KOPT-K1 (cell line): ENCODE data around the gene CABP4.

Experiments
- H3K27ac ChIP-seq: fragments of 200-600 bp; sonication (generic); 2 replicates; pipeline ENCODE4 v1.5.1; 2016; ENCODE audit warnings: antibody characterized with exemption, mild to moderate bottlenecking, low read depth, low read length; ENCODE audit not compliant: poor library complexity, severe bottlenecking
- H3K36me3 ChIP-seq: fragments of 200-600 bp; sonication (generic); 2 replicates; pipeline ENCODE4 v1.5.1; 2017; ENCODE audit warnings: antibody characterized with exemption, mild to moderate bottlenecking, low read length, moderate library complexity; ENCODE audit not compliant: insufficient read depth
- H3K9me3 ChIP-seq: fragments of 200-600 bp; sonication (generic); 2 replicates; pipeline ENCODE4 v1.5.1; 2017; ENCODE audit warnings: antibody characterized with exemption, low read length, mild to moderate bottlenecking; ENCODE audit not compliant: insufficient read depth, poor library complexity, severe bottlenecking

Gene CABP4

DNA sequence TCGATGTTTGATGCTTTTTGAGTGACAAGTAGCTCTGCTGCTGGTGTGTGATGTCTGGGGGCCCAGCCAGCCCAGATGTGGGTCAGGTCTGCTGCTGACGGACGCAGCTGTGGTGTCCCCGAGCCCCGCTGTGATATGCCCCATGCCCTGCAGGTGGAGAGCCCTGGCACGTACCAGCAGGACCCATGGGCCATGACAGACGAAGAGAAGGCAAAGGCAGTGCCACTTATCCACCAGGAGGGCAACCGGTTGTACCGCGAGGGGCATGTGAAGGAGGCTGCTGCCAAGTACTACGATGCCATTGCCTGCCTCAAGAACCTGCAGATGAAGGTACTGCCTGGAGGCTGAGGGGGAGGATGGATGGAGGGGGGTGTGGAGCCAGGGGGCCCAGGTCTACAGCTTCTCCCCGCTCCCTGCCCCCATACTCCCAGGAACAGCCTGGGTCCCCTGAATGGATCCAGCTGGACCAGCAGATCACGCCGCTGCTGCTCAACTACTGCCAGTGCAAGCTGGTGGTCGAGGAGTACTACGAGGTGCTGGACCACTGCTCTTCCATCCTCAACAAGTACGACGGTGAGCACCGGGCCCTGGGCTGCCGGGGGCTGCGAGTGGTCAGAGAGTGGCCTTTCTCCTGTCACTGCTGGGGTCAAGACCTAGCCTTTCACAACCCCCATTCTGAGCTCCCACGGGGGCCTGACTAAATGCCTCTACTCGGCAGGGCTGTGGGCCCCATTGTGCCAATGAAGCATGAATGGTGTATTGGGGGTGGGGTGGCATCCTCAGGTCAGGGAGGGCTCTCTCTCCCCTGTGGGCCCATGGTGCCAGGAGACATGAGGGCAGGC is 35.0 kb downstream of the CABP4 start:
- H3K36me3 ChIP-seq: peaks cover 86% of the 10 kb centered on the region
- no peak overlapping the region for H3K27ac ChIP-seq
- no peaks in the 10 kb centered on the region for H3K9me3 ChIP-seq

GRCh38 chr11:67490727-67491065 is 35.5 kb downstream of the CABP4 start:
- no peaks in the 10 kb centered on the region for H3K9me3 ChIP-seq
- H3K27ac ChIP-seq: no peak overlapping the region
- H3K36me3 ChIP-seq: peaks cover 92% of the 10 kb centered on the region

DNA sequence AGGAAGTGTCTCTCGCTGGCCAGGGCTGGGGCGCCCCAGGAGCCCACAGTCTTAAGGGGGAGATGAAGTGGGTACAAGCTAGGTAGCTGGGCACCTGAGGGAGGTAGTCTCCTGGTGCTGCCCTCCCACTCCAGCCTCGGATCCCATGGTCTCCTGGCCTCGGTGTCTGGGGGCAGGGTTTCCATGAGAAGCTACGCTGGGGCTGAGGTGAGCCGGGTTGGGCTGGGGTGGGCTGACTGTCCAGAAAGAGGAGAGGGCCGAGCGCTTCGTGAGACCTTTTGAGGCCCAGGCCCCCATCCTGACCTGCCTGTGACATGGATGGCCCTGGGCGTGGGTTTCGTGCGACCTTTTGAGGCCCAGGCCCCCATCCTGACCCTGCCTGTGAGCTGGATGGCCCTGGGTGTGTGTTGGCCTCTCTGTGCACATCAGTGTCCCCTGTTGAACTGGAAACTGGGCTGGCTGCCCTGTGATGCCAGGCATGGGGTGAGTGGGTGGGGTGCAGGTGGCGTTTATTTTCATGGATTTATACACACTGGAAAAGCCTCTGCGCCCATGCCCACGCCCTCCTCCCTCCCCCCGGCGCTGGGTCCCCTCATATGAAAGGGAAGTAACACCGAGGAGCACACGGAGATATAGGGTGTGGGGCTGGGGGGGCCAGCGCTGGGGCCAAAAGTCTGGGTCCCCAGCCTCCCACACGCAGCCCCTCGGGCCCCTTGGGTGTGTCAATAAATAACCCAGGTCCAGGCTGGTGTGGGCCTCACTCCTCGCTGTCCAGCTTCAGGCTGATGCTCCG is 36.3 kb downstream of the CABP4 start:
- no peaks in the 10 kb centered on the region for H3K9me3 ChIP-seq
- peaks cover 98% of the 10 kb centered on the region for H3K36me3 ChIP-seq
- no peak overlapping the region for H3K27ac ChIP-seq

- Histone ChIP-seq H3K27ac (no peak overlapping the region), H3K36me3 (peaks cover 98% of the 10 kb centered on the region), H3K9me3 (no peaks in the 10 kb centered on the region)
These were observed 37.0 kb downstream of the CABP4 start for GRCh38 chr11:67492069-67492727.

DNA sequence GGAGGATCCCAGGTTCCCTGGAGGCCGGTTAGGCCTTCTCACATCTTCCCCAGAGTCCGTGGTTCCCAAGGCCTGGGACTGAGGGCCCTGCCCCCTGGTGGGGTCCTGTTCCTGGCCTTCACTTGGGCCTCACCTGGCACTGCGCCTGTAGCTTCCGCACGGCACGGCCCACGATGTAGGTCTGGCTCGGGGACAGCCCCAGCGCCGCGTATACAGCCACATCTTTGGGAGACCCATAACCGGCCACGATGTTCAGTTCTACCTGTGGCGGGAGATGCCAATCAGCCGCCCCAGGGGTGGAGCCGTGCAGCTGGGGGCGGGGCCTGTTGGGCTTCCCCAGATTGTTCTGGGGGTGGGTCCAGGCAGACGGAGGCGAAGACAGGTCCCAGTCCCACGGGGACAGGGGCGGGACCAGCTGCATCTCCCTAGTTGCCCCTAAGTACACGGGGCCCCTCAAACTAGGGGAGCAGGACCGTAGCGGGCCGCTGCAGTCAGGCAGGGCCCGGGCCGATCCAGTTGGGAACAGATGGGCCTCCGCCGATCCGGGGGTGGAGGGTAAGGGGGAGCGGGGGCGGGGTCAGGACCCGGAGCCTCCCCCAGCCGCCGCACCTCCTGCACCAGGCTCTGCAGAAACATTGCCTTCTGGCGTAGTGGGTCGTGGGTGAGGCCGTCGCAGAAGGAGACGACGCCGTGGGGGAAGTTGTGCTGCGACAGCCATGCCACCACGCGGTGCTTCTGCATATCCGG is 37.8 kb downstream of the CABP4 start:
- peaks cover 98% of the 10 kb centered on the region for H3K36me3 ChIP-seq
- no peak overlapping the region for H3K27ac ChIP-seq
- H3K9me3 ChIP-seq: no peaks in the 10 kb centered on the region

DNA sequence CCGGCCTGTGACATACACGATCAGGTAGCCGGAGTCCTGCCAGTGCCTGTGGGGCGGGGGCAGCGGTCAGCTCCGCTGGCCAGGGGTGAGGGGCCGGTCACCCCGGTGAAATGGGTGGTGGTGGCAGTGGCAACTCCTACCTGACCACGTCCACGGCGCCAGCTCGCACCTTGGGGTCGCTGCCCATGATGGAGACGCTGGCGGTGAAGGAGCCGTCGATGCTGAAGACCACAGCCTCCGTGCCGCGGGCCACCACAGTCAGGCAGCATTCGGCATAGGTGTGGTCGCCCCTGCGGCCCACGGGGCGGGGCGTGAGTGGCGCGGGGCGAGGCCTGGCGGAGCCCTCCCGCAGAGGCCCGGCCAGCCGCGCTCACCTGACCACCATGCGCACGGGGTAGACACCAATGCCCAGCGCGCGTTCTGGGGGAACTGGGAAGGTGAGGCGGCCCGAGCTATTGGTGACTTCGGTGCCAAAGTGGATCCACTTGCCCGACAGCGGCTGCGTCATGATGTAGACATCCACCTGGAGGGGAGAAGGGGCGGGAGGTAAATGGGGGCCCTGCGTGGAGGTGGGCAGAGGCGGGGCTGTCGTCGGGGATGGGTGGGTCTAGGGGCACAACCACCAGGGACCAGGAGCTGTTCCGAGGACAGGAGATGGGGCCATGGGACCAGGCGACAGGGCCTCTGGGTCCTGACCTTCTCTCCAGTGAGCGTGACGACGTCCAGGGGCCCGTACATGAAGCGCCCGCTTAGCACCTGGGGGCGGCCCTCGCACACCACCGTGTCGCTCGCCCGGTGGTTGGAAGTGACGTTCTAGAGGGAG is 38.6 kb downstream of the CABP4 start:
- Histone ChIP-seq H3K27ac (no peak overlapping the region), H3K9me3 (no peaks in the 10 kb centered on the region), H3K36me3 (peaks cover 98% of the 10 kb centered on the region)

DNA sequence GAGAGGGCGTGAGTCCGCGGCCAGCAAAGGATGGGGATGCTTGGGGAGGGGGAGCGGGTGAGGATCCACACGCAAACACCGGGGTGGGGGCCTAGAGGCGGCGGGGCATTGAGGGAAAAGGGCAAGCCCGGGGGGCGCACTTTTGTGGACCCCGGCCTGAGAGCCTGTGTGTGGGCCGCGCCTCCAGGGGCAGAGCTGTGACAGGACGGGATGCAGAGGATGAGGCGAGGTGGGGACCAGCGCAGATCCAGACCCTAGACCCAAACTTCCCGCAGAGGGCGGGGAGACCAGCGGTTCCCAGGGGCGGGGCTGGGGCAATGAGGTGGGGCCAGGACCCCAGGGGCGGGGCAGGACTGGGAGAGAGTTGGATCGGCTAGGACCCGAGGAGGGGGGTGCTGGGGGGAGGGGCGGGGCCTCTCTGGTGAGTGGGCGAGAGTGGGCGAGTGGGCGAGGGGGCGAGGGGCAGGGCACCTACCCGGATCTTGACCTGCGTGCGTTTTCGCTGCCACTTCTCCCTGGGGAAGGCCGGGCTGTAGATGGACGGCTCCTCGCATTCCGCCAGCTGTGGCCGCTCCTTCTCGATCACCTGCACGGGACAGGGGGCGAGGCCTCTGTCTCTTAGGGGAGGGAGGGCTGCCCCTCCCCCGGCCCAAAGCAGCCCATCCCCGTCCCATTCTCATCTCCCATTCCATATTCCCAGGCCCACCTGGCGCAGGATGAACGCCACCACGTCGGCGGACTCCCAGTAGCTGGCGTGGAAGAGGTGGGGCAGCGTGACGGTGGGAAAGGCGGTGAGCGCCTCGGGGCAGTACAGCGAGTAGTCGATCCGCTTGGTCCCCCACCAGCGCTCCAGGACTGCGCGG is 39.4 kb downstream of the CABP4 start:
- Histone ChIP-seq H3K9me3 (no peaks in the 10 kb centered on the region), H3K36me3 (peaks cover 96% of the 10 kb centered on the region), H3K27ac (no peak overlapping the region)

DNA sequence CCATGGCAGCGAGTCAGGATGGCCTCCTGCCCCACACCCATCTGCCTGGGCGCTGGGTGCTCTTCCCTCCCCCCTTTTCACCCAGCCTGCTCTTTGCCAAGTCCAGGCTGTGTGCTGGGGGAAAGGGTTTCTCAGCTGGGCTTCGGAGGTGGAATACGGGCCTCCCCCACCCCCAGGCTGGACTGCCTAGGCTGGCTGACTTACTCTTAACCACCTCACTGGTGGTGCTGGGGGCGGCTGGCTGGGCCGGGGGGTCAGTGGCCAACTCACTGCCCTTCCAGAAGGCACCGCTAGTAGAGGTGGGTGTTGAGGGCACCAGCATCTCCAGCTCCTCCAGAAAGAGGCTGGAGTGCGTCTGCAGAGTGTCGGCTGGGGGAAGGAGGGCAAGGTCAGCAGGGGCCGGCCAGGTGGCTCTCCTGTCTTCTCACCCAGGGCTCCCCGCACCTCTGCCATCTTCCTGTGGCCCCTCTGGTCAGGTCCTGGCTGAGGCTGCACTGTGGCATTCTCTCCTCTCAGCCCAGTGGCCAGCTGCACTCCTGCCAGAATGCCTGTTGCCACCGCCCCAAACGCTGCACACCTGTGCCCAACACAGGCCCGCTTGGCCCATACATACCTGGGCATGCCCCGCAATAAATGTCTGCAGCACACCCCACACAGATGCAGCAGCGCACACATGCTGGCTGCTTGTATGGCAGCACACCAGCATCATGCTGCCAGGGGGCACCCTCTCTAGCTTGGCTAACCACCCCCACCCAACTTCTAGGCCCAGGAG is 40.3 kb downstream of the CABP4 start:
- Histone ChIP-seq H3K36me3 (peaks cover 96% of the 10 kb centered on the region), H3K27ac (no peak overlapping the region), H3K9me3 (no peaks in the 10 kb centered on the region)

GRCh38 chr11:67496113-67496512 is 41.0 kb downstream of the CABP4 start:
- Histone ChIP-seq H3K27ac (no peak overlapping the region), H3K9me3 (no peaks in the 10 kb centered on the region), H3K36me3 (peaks cover 96% of the 10 kb centered on the region)

DNA sequence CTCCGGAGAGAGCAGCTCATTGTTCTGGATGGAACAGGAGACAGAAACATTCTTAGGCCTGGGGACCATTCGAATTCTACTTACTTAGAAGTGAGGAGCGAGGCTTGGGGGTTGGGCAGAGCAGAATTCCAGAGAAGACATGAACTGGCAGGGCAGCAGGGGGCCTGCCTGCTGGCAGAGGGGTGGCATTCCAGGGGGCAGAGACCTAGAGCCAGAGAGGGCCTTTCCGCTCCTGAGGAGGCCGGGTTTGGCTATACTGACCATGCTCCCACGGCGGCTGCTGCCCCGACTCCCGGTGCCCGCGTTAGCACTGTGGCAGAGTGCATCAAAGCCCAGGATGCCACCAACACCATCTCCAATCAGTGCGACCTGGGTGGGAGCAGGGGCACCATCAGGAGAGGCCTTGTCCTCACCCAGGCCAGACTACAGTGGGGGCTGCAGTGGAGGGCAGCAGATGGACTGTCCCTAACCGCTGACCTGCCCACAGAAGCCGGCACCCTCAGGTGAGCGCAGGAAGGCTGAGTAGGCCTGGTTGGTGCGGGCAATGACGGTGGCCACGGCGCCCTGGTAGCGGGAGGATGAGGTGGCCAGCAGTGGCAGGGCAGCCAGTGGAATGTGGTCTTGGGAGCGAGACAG is 42.6 kb downstream of the CABP4 start:
- peaks cover 91% of the 10 kb centered on the region for H3K36me3 ChIP-seq
- H3K9me3 ChIP-seq: no peaks in the 10 kb centered on the region
- no peak overlapping the region for H3K27ac ChIP-seq

GRCh38 chr11:67498544-67498972 is 43.4 kb downstream of the CABP4 start:
- Histone ChIP-seq H3K9me3 (no peaks in the 10 kb centered on the region), H3K36me3 (peaks cover 83% of the 10 kb centered on the region), H3K27ac (no peak overlapping the region)

GRCh38 chr11:67499808-67500483 is 44.8 kb downstream of the CABP4 start:
- no peak overlapping the region for H3K27ac ChIP-seq
- H3K9me3 ChIP-seq: no peaks in the 10 kb centered on the region
- H3K36me3 ChIP-seq: peaks cover 71% of the 10 kb centered on the region
